Left lobe of liver (tissue), 2 donors: ENCODE measurements around the gene PPP1R10. TPM values are rescaled to one million over a fixed set of nuclear protein-coding genes. Genes with fewer than 3 reads are reported as not detected.
"Not testable (repeated sequence)": the region's sequence is repeated elsewhere in the genome, so short reads cannot be mapped to it uniquely, and the experiment has no call there.

Experiments
- ATAC-seq: fragments of 200-7000 bp; cut with Tn5 transposase; one replicate; pipeline ENCODE4 v1.9.1; 2020; ENCODE audit warnings: mild to moderate bottlenecking, moderate library complexity
- DNase-seq: peaks from one replicate; pipeline ENCODE4 v3.0.0-alpha.2; 2020; ENCODE audit warnings: low spot score
- total RNA-seq: library from RNA; stranded (reverse); gene quantifications from one replicate; pipeline ENCODE4 v1.2.1, GENCODE V29; 2021
- donor health status: DM: no; HTN: no; CAD: no; lungs with moderate emphysema.
- donor health status: DM: no; HTN: yes; CAD: no.

Gene PPP1R10
- 49.8 TPM for total RNA-seq

- peak; percentile 99 for DNase-seq
- ATAC-seq, result peak; percentile 88
Measured at GRCh38 chr6:30616811-30617564, at the start of gene PPP1R10. TSS of gene PPP1R10 (minus strand) at chr6:30617243. CDS start at chr6:30609944, 7,299 bp downstream.

GRCh38 chr6:30666300-30666699 is 49.3 kb upstream of the PPP1R10 start:
- not testable (repeated sequence) for ATAC-seq, DNase-seq

GRCh38 chr6:30664994-30665767 is 48.1 kb upstream of the PPP1R10 start:
- ATAC-seq, result no peak
- DNase-seq, result no peak

- peak; percentile 49 for ATAC-seq
- not testable (repeated sequence) for DNase-seq
Measured at GRCh38 chr6:30657922-30658321, 40.9 kb upstream of the PPP1R10 start.

- ATAC-seq (no peak), DNase-seq (no peak)
Measured at GRCh38 chr6:30657454-30657853, 40.4 kb upstream of the PPP1R10 start.

GRCh38 chr6:30656513-30656912 is 39.5 kb upstream of the PPP1R10 start:
- ATAC-seq, result peak; percentile 22
- no peak for DNase-seq

- ATAC-seq, result no peak
Measured at GRCh38 chr6:30655743-30656094, 38.7 kb upstream of the PPP1R10 start.

GRCh38 chr6:30654798-30655742 is 38.0 kb upstream of the PPP1R10 start:
- ATAC-seq, result peak; percentile 34
- no peak for DNase-seq

More at GRCh38 chr6:30655743-30656094, 38.7 kb upstream of the PPP1R10 start:
- no peak for DNase-seq

GRCh38 chr6:30651143-30651542 is 34.1 kb upstream of the PPP1R10 start:
- no peak for ATAC-seq

GRCh38 chr6:30647242-30648116 is 30.4 kb upstream of the PPP1R10 start:
- DNase-seq, result peak; percentile 83
- peak; percentile 81 for ATAC-seq

More at GRCh38 chr6:30651143-30651542, 34.1 kb upstream of the PPP1R10 start:
- no peak for DNase-seq

GRCh38 chr6:30646450-30647241 is 29.6 kb upstream of the PPP1R10 start, which contains the start of gene C6orf136:
TSS of gene C6orf136 (plus strand) at chr6:30647133. CDS start at chr6:30647232, 99 bp downstream.
- peak; percentile 86 for ATAC-seq
- DNase-seq, result peak; percentile 94

GRCh38 chr6:30645989-30646388 is 28.9 kb upstream of the PPP1R10 start:
- ATAC-seq, result no peak
- DNase-seq, result no peak

GRCh38 chr6:30644769-30645168 is 27.7 kb upstream of the PPP1R10 start:
- DNase-seq, result no peak

GRCh38 chr6:30643656-30644055 is 26.6 kb upstream of the PPP1R10 start:
- no peak for DNase-seq
- ATAC-seq, result no peak

More at GRCh38 chr6:30644769-30645168, 27.7 kb upstream of the PPP1R10 start:
- no peak for ATAC-seq

GRCh38 chr6:30641048-30641447 is 24.0 kb upstream of the PPP1R10 start:
- DNase-seq (no peak), ATAC-seq (peak; percentile 5)

GRCh38 chr6:30640481-30640880 is 23.4 kb upstream of the PPP1R10 start:
- ATAC-seq (peak; percentile 92), DNase-seq (no peak)

- no peak for ATAC-seq
- DNase-seq, result no peak
Measured at GRCh38 chr6:30635834-30636233, 18.8 kb upstream of the PPP1R10 start.

GRCh38 chr6:30626484-30627366 is 9.7 kb upstream of the PPP1R10 start, which contains the start of gene ATAT1:
TSS of gene ATAT1 (plus strand) at chr6:30626874.
- ATAC-seq (peak; percentile 97), DNase-seq (peak; percentile 90)
